Muscle layer of duodenum (tissue), 2 donors: ENCODE data around the gene TUBG2.
"Not testable (repeated sequence)": the region's sequence is repeated elsewhere in the genome, so short reads cannot be mapped to it uniquely, and the experiment has no call there.

ENCODE experiments used
- H3K27ac ChIP-seq: one replicate; pipeline ENCODE4 v1.7.0; 2013; ENCODE audit warnings: mild to moderate bottlenecking, low read length
- H3K27me3 ChIP-seq: one replicate; pipeline ENCODE4 v1.7.0; 2013; ENCODE audit warnings: low read depth, mild to moderate bottlenecking, control low read depth, low read length
- H3K36me3 ChIP-seq, 2 donors: one replicate each; pipeline ENCODE4 v1.7.0; 2013; ENCODE audit warnings: low read length in 2 of 2, control low read depth in 1 of 2, mild to moderate bottlenecking in 1 of 2; ENCODE audit not compliant: insufficient read depth in 2 of 2, control insufficient read depth in 1 of 2
- H3K4me1 ChIP-seq, 2 donors: one replicate each; pipeline ENCODE4 v1.7.0; 2013; ENCODE audit warnings: low read length in 2 of 2, mild to moderate bottlenecking in 2 of 2, control low read depth in 1 of 2, moderate library complexity in 1 of 2; ENCODE audit not compliant: insufficient read depth in 2 of 2, control insufficient read depth in 1 of 2
- H3K4me3 ChIP-seq, 2 donors: one replicate each; pipeline ENCODE4 v1.7.0; 2013; ENCODE audit warnings: low read length in 2 of 2, low read depth in 1 of 2, mild to moderate bottlenecking in 1 of 2
- H3K9me3 ChIP-seq, 2 donors: one replicate each; pipeline ENCODE4 v1.7.0; 2013; ENCODE audit warnings: low read length in 2 of 2, control low read depth in 1 of 2, mild to moderate bottlenecking in 1 of 2; ENCODE audit not compliant: control insufficient read depth in 1 of 2
- donor health status: healthy.

The TUBG2 gene

GRCh38 chr17:42659079-42659931 is at the start of gene TUBG2:
Gene TUBG2 (plus strand): TSS chr17:42659284. CDS start chr17:42659504, 220 bp downstream.
- peak within 1 kb of the TSS; percentile 23 for H3K27ac ChIP-seq
- peaks cover 0 to 8% of the 10 kb centered on the region in 2 donors for H3K36me3 ChIP-seq
- H3K4me1 ChIP-seq, result peaks cover 0 to 12% of the 10 kb centered on the region in 2 donors
- H3K27me3 ChIP-seq, result no peaks in the 10 kb centered on the region
- H3K9me3 ChIP-seq, result no peaks in the 10 kb centered on the region
- peak within 1 kb of the TSS; percentile 73 to 75 for H3K4me3 ChIP-seq

DNA sequence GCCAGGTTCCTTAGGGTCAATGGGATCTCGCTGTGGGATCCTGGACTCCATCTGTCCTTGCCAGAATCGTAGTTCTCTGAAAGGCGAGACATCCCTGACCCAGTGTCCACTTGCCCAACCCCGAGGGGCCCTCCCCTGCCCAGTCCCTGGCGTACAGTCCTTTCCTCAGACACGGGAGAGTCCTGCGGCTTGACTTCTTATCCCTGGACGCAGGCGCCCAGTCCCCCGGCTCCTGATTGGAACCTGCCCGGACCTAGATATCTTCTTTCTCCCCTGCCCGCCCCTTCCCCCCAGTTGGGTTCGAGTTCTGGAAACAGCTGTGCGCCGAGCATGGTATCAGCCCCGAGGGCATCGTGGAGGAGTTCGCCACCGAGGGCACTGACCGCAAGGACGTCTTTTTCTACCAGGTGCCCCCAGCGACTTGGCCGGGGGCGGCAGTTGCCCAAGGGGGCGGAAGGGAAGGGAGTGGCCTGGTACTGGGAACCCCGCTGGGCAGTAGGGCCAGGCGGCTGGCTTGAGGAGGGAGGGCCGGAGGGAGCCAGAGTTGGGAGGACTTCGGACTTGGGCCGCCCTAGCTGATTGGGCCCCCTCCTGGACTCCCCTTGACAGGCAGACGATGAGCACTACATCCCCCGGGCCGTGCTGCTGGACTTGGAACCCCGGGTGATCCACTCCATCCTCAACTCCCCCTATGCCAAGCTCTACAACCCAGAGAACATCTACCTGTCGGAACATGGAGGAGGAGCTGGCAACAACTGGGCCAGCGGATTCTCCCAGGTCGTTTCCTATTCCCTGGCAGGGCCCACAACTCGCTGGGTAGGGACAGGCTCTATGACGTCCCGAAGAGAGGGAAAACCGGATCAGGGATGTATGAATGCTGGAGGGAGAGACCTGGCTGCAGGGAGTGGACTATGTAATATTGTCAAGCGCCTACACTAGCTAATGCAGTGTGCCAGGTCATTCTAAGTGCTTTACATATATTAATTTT is 49.0 kb upstream of the TUBG2 start:
- H3K9me3 ChIP-seq, H3K27me3 ChIP-seq: not testable (repeated sequence)
- Histone ChIP-seq H3K4me3 (peak overlapping the region; percentile 78 to 99), H3K27ac (peak overlapping the region; percentile 49), H3K4me1 (peaks cover 0 to 28% of the 10 kb centered on the region in 2 donors), H3K36me3 (peaks cover 19 to 34% of the 10 kb centered on the region in 2 donors)

GRCh38 chr17:42612013-42612412 is 47.1 kb upstream of the TUBG2 start:
- Histone ChIP-seq H3K36me3 (peaks cover 28 to 44% of the 10 kb centered on the region in 2 donors), H3K4me1 (peaks cover 0 to 17% of the 10 kb centered on the region in 2 donors), H3K9me3 (no peaks in the 10 kb centered on the region), H3K27ac (no peak overlapping the region), H3K4me3 (no peak overlapping the region), H3K27me3 (no peaks in the 10 kb centered on the region)

DNA sequence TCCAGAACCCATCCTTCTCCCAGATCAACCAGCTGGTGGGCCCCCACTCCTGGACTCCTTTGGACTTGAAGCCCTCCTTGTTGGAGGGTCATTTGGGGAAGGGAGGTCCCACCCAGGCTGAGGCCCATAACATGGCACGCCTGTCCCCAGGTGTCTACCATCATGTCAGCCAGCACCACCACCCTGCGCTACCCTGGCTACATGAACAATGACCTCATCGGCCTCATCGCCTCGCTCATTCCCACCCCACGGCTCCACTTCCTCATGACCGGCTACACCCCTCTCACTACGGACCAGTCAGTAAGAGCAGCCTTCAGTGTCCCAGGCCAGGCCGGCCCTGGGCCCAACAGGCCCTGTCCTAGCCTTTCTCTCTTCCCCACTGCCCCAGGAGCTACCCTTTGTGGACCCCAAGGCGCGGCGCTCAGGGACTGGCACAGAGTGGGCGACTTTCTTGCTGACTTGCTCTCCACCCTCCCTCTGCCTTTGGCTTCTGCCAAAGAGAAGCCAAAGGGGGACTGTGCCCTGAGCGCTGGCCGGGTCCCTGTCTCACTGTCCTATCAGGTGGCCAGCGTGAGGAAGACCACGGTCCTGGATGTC is 45.3 kb upstream of the TUBG2 start:
- H3K4me3 ChIP-seq, result no peak overlapping the region
- H3K9me3 ChIP-seq, result no peaks in the 10 kb centered on the region
- H3K36me3 ChIP-seq, result peaks cover 28 to 44% of the 10 kb centered on the region in 2 donors
- no peak overlapping the region for H3K27ac ChIP-seq
- H3K4me1 ChIP-seq, result peaks cover 0 to 15% of the 10 kb centered on the region in 2 donors
- no peaks in the 10 kb centered on the region for H3K27me3 ChIP-seq

DNA sequence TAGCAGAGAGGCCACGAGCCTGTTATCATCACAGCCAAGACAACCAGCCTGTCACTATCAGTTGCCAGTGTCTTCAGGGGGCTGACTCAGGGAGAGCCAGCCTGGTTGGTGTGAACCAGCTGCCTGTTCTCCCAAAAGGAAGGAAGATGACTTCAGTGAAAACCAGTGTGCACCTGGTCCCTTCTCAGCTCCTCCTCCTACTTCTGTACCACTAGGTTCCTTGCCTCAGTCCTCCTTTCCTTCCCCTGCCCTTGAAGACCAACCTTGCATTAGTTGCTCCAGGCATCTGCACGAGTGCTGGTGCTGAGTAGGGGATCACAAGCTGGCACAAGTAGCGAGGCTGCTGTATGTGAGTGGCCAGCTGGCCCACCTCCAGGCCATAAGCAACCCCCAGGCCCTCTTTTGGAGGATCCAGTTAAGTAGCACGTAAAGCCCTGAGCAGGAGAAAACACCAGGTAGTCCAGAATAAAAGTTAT is 41.1 kb upstream of the TUBG2 start:
- no peaks in the 10 kb centered on the region for H3K9me3 ChIP-seq
- peak overlapping the region in 1 of 2 donors; percentile 35 for H3K4me3 ChIP-seq
- H3K4me1 ChIP-seq, result peaks cover 0 to 9% of the 10 kb centered on the region in 2 donors
- no peak overlapping the region for H3K27ac ChIP-seq
- H3K27me3 ChIP-seq, result no peaks in the 10 kb centered on the region
- peaks cover 15 to 29% of the 10 kb centered on the region in 2 donors for H3K36me3 ChIP-seq

GRCh38 chr17:42618442-42619150 is 40.5 kb upstream of the TUBG2 start:
- H3K27ac ChIP-seq, result no peak overlapping the region
- no peaks in the 10 kb centered on the region for H3K9me3 ChIP-seq
- H3K27me3 ChIP-seq, result no peaks in the 10 kb centered on the region
- H3K4me3 ChIP-seq, result peak overlapping the region; percentile 2 to 35
- peaks cover 0 to 9% of the 10 kb centered on the region in 2 donors for H3K4me1 ChIP-seq
- H3K36me3 ChIP-seq, result peaks cover 15 to 25% of the 10 kb centered on the region in 2 donors

DNA sequence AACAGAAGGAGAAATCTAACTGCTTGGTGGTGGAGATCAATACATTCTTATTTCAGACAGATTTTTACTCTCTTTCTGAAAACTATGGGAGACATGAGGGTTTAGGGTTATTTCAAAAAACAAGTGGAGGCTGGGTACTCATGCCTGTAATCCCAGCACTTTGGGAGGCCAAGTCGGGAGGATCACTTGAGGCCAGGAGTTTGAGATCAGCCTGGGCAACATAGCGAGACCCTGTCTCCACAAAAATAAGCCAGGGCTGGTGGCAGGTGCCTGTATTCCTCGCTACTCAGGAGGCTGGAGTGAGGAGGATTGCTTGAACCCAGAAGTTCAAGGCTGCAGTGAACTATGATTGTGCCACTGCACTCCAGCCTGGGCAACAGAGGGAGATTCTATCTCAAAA is 37.1 kb upstream of the TUBG2 start:
- not testable (repeated sequence) for H3K27ac ChIP-seq, H3K27me3 ChIP-seq, H3K4me1 ChIP-seq, H3K9me3 ChIP-seq, H3K4me3 ChIP-seq, H3K36me3 ChIP-seq

DNA sequence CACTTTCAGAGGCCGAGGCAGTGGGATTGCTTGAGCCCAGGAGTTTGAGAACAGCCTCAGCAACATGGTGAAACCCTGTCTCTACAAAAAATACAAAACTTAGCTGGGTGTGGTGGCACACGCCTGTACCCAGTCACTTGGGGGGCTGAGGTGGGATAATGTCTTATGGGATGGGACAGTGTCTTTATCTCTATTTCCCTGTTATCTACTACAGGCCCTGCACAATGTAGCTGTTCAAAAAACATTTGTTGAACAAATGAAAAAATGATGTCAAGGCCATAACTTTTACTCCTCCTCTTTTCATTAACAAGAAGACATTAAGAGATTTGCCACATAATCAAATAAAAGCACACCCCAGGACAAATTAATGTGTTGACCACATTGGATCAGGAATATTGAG is 35.8 kb upstream of the TUBG2 start:
- H3K27ac ChIP-seq, result no peak overlapping the region
- H3K4me1 ChIP-seq, result peaks cover 0 to 5% of the 10 kb centered on the region in 2 donors

DNA sequence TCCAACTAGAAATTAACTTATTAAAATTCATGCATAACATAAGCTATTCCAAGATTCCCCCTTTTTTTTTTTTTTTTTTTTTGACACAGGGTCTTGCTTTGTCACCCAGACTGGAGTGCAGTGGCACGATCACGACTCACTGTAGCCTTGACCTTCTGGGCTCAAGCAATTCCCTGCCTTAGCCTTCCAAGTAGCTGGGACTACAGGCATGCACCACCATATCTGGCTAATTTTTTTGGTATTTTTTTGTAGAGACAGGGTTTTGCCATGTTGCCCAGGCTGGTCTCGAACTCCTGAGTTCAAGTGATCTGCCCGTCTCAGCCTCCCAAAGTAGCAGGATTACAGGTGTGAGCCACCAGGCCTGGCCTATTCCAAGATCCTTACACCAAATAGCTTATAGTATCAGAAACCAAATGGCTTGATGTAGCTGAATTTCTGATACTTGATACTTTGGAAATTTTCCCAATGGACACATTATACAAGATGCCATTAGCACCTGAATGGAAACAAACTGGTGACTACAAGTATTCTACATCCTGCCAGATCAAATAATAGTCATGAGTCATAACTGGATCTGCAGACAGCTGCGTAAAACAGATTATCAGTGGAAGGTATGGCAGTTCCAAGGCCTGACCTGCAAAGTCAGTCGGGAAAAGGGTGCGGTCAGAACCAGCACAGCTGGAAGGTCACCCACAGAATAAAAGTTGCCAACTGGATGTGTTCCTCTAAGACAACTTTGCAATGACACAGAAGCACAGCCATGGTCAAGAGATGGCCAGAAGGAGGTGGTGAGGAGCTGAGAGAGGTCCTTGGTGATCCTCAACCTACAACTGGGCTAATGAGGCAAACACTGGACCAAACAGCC is 35.1 kb upstream of the TUBG2 start:
- Histone ChIP-seq H3K27ac (no peak overlapping the region), H3K36me3 (no peaks in the 10 kb centered on the region), H3K27me3 (no peaks in the 10 kb centered on the region)

More for the DNA sequence above, 35.8 kb upstream of the TUBG2 start:
- Histone ChIP-seq H3K36me3 (no peaks in the 10 kb centered on the region), H3K4me3 (no peak overlapping the region), H3K9me3 (no peaks in the 10 kb centered on the region), H3K27me3 (no peaks in the 10 kb centered on the region)

More for the DNA sequence above, 35.1 kb upstream of the TUBG2 start:
- H3K9me3 ChIP-seq, result no peaks in the 10 kb centered on the region
- no peak overlapping the region for H3K4me3 ChIP-seq
- no peaks in the 10 kb centered on the region for H3K4me1 ChIP-seq
